ENCODE results near the gene PPP1R14D. TPM values are rescaled to one million over a fixed set of nuclear protein-coding genes. Genes with fewer than 3 reads are reported as not detected.

Gene PPP1R14D
- total and polyA plus RNA-seq, 2 experiments from 2014 or later, result not detected

GRCh38 chr15:40871749-40872617, 43.5 kb upstream of the PPP1R14D start:
- H4K20me1 ChIP-seq (replicated peaks; ENCODE audit: insufficient read depth), result no peaks in the 10 kb centered on the region
- H3K9me2 ChIP-seq (ENCODE audit: insufficient read depth), result no peaks in the 10 kb centered on the region
- Mint-ChIP-seq H3K36me3 (ENCODE audit: low read depth) (no peaks in the 10 kb centered on the region), H3K4me3 (peak overlapping the region; percentile 22), H3K9me3 (no peaks in the 10 kb centered on the region; the same call in 2 of the 3 replicates), H3K27ac (no peak overlapping the region), H3K4me1 (peaks cover 32% of the 10 kb centered on the region), H3K27me3 (ENCODE audit: insufficient read depth, low read depth, poor library complexity) (peaks cover 11% of the 10 kb centered on the region)
- no peaks in the 10 kb centered on the region for H3K36me3 ChIP-seq (ENCODE audit: insufficient read depth)
- DNase-seq (ENCODE audit: low spot score) (peak; percentile 80), ATAC-seq (peak; percentile 30)
- H3K4me1 ChIP-seq (ENCODE audit: insufficient read depth), result peaks cover 25% of the 10 kb centered on the region
- H3K27ac ChIP-seq (ENCODE audit: low read depth), result no peak overlapping the region
- H3K4me3 ChIP-seq, result peak overlapping the region; percentile 85; the same call in 1 of the 2 replicates
- no peaks in the 10 kb centered on the region for H3K27me3 ChIP-seq (ENCODE audit: insufficient read depth)
- H3K4me2 ChIP-seq, result peak overlapping the region; percentile 86
- TF ChIP-seq STAT1 (IDR thresholded peaks at IDR 0.05; ENCODE audit: unreplicated experiment), result no peak
- TF ChIP-seq ZNF331 (CRISPR knock-in tag; IDR thresholded peaks at IDR 0.05; ENCODE audit: low read depth), result no peak
- TF ChIP-seq CREB1 (CRISPR knock-in tag; IDR thresholded peaks at IDR 0.05; ENCODE audit: low read depth), result no peak
- TF ChIP-seq, protein P1, sequence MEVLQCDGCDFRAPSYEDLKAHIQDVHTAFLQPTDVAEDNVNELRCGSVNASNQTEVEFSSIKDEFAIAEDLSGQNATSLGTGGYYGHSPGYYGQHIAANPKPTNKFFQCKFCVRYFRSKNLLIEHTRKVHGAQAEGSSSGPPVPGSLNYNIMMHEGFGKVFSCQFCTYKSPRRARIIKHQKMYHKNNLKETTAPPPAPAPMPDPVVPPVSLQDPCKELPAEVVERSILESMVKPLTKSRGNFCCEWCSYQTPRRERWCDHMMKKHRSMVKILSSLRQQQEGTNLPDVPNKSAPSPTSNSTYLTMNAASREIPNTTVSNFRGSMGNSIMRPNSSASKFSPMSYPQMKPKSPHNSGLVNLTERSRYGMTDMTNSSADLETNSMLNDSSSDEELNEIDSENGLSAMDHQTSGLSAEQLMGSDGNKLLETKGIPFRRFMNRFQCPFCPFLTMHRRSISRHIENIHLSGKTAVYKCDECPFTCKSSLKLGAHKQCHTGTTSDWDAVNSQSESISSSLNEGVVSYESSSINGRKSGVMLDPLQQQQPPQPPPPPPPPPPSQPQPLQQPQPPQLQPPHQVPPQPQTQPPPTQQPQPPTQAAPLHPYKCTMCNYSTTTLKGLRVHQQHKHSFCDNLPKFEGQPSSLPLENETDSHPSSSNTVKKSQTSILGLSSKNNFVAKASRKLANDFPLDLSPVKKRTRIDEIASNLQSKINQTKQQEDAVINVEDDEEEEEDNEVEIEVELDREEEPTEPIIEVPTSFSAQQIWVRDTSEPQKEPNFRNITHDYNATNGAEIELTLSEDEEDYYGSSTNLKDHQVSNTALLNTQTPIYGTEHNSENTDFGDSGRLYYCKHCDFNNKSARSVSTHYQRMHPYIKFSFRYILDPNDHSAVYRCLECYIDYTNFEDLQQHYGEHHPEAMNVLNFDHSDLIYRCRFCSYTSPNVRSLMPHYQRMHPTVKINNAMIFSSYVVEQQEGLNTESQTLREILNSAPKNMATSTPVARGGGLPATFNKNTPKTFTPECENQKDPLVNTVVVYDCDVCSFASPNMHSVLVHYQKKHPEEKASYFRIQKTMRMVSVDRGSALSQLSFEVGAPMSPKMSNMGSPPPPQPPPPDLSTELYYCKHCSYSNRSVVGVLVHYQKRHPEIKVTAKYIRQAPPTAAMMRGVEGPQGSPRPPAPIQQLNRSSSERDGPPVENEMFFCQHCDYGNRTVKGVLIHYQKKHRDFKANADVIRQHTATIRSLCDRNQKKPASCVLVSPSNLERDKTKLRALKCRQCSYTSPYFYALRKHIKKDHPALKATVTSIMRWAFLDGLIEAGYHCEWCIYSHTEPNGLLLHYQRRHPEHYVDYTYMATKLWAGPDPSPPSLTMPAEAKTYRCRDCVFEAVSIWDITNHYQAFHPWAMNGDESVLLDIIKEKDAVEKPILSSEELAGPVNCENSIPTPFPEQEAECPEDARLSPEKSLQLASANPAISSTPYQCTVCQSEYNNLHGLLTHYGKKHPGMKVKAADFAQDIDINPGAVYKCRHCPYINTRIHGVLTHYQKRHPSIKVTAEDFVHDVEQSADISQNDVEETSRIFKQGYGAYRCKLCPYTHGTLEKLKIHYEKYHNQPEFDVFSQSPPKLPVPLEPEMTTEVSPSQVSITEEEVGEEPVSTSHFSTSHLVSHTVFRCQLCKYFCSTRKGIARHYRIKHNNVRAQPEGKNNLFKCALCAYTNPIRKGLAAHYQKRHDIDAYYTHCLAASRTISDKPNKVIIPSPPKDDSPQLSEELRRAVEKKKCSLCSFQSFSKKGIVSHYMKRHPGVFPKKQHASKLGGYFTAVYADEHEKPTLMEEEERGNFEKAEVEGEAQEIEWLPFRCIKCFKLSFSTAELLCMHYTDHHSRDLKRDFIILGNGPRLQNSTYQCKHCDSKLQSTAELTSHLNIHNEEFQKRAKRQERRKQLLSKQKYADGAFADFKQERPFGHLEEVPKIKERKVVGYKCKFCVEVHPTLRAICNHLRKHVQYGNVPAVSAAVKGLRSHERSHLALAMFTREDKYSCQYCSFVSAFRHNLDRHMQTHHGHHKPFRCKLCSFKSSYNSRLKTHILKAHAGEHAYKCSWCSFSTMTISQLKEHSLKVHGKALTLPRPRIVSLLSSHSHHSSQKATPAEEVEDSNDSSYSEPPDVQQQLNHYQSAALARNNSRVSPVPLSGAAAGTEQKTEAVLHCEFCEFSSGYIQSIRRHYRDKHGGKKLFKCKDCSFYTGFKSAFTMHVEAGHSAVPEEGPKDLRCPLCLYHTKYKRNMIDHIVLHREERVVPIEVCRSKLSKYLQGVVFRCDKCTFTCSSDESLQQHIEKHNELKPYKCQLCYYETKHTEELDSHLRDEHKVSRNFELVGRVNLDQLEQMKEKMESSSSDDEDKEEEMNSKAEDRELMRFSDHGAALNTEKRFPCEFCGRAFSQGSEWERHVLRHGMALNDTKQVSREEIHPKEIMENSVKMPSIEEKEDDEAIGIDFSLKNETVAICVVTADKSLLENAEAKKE (CRISPR knock-in tag; IDR thresholded peaks at IDR 0.05), result no peak
- no peak for TF ChIP-seq EZH2 (IDR thresholded peaks at IDR 0.05; ENCODE audit: low read depth, unreplicated experiment)
- no peak for TF ChIP-seq ZNF114 (CRISPR knock-in tag; IDR thresholded peaks at IDR 0.05)
- TF ChIP-seq, protein P2, sequence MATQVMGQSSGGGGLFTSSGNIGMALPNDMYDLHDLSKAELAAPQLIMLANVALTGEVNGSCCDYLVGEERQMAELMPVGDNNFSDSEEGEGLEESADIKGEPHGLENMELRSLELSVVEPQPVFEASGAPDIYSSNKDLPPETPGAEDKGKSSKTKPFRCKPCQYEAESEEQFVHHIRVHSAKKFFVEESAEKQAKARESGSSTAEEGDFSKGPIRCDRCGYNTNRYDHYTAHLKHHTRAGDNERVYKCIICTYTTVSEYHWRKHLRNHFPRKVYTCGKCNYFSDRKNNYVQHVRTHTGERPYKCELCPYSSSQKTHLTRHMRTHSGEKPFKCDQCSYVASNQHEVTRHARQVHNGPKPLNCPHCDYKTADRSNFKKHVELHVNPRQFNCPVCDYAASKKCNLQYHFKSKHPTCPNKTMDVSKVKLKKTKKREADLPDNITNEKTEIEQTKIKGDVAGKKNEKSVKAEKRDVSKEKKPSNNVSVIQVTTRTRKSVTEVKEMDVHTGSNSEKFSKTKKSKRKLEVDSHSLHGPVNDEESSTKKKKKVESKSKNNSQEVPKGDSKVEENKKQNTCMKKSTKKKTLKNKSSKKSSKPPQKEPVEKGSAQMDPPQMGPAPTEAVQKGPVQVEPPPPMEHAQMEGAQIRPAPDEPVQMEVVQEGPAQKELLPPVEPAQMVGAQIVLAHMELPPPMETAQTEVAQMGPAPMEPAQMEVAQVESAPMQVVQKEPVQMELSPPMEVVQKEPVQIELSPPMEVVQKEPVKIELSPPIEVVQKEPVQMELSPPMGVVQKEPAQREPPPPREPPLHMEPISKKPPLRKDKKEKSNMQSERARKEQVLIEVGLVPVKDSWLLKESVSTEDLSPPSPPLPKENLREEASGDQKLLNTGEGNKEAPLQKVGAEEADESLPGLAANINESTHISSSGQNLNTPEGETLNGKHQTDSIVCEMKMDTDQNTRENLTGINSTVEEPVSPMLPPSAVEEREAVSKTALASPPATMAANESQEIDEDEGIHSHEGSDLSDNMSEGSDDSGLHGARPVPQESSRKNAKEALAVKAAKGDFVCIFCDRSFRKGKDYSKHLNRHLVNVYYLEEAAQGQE (IDR thresholded peaks at IDR 0.05; ENCODE audit: unreplicated experiment), result no peak
- TF ChIP-seq JUNB (IDR thresholded peaks at IDR 0.05; ENCODE audit: unreplicated experiment), result no peak
- TF ChIP-seq ETS1 (IDR thresholded peaks at IDR 0.05), result no peak
- no peak for TF ChIP-seq POLR2AphosphoS5 (IDR thresholded peaks at IDR 0.05; ENCODE audit: low read depth)
- TF ChIP-seq CTCF (conservative IDR thresholded peaks at IDR 0.05; ENCODE audit: low read depth in 2 of 2), result no peak
- no peak for TF ChIP-seq NANOG (IDR thresholded peaks at IDR 0.05; ENCODE audit: borderline replicate concordance)
- no peak for TF ChIP-seq EZH2phosphoT487 (IDR thresholded peaks at IDR 0.05; ENCODE audit: unreplicated experiment)
- no peaks in the 10 kb centered on the region for H3K79me2 ChIP-seq (replicated peaks; ENCODE audit: insufficient read depth)
- H3F3A ChIP-seq (replicated peaks; ENCODE audit: low read depth), result peaks cover 9% of the 10 kb centered on the region; the same call in 1 of the 2 replicates
- H2AFZ ChIP-seq, result no peak overlapping the region

All from GM23338 (cell line).